Hepatocyte (in vitro differentiated cells): ENCODE results near the gene RNF213.

Experiments used
- CTCF ChIP-seq: fragments of 200-600 bp; sonication (generic); IDR thresholded peaks from 2 replicates; pipeline ENCODE4 v1.5.1; 2016; ENCODE audit warnings: antibody characterized with exemption, mild to moderate bottlenecking; ENCODE audit not compliant: poor library complexity
- EZH2 ChIP-seq: fragments of 200-600 bp; sonication (generic); IDR thresholded peaks from 2 replicates; pipeline ENCODE4 v1.6.1; 2016; ENCODE audit warnings: antibody characterized with exemption, mild to moderate bottlenecking, borderline replicate concordance
- EZH2phosphoT487 ChIP-seq: fragments of 200-600 bp; sonication (generic); IDR thresholded peaks from one replicate; pipeline ENCODE4 v1.6.1; 2018; ENCODE audit warnings: antibody characterized with exemption, mild to moderate bottlenecking, low read depth, moderate library complexity; ENCODE audit not compliant: unreplicated experiment, severe bottlenecking

GRCh38 chr17:80272366-80272765 is 11.7 kb downstream of the RNF213 start:
- TF ChIP-seq CTCF (no peak), EZH2 (no peak), EZH2phosphoT487 (no peak)
